Testis (tissue), 3 donors: ENCODE data around the gene MAMSTR. TPM values are rescaled to one million over a fixed set of nuclear protein-coding genes. Genes with fewer than 3 reads are reported as not detected.

ENCODE experiments used
- DNase-seq: peaks from one replicate; pipeline ENCODE4 v3.0.0-alpha.2; 2019
- H3K27ac ChIP-seq, 2 donors: fragments of 200-600 bp; sonication (generic); one replicate each; pipeline ENCODE4 v1.5.1; 2019
- H3K27me3 ChIP-seq: fragments of 200-600 bp; sonication (generic); one replicate; pipeline ENCODE4 v1.5.1; 2019
- H3K36me3 ChIP-seq: fragments of 200-600 bp; sonication (generic); one replicate; pipeline ENCODE4 v1.5.1; 2017; ENCODE audit warnings: low read depth; ENCODE audit errors: missing control alignments
- H3K4me1 ChIP-seq: fragments of 200-600 bp; sonication (generic); one replicate; pipeline ENCODE4 v1.5.1; 2019
- H3K4me3 ChIP-seq, 2 donors: fragments of 200-600 bp; sonication (generic); one replicate each; pipeline ENCODE4 v1.5.1; 2017 to 2019
- H3K9me3 ChIP-seq: fragments of 200-600 bp; sonication (generic); one replicate; pipeline ENCODE4 v1.5.1; 2017
- CTCF ChIP-seq, 3 experiments: fragments of 450-650 bp in 2 of 3; fragments of 200-600 bp in 1 of 3; sonication (generic) in 1 of 3; IDR thresholded peaks; one replicate each; pipeline ENCODE4 v1.5.1; 2016 to 2019; ENCODE audit warnings: antibody characterized with exemption in 3 of 3, mild to moderate bottlenecking in 2 of 3, moderate library complexity in 1 of 3
- POLR2A ChIP-seq: fragments of 450-650 bp; IDR thresholded peaks from one replicate; pipeline ENCODE4 v1.6.1; 2017; ENCODE audit warnings: antibody characterized with exemption, mild to moderate bottlenecking, moderate library complexity
- WGBS, 2 donors: methylation state at CpG; one replicate each; pipeline ENCODE4 v1.1.5; 2018; 5-methylcytosine and 5-hydroxymethylcytosine counted together
- intact Hi-C: fragments of 100-400 bp; cut with DNase I; formaldehyde crosslinking; loops from one replicate; pipeline ENCODE4 v1.15.1; 2023; ENCODE audit warnings: low total_unique reads
- polyA plus RNA-seq: library from polyadenylated mRNA; stranded (reverse); fragments of 350-450 nt; fragmentation: Illumina TruSeq; extraction: RNeasy Lipid Tissue Mini Kit (QIAGEN cat#74804); gene quantifications from one replicate; pipeline ENCODE4 v1.2.3, GENCODE V29; 2014; ENCODE audit warnings: low read depth, low replicate concordance; ENCODE audit not compliant: insufficient read depth
- total RNA-seq, 2 donors: library from RNA; depleted of rRNA; stranded (reverse); fragments of >200 nt; gene quantifications; one replicate each; pipeline ENCODE4 v1.2.3, GENCODE V29; 2016

The MAMSTR gene
- total and polyA plus RNA-seq, 3 donors from 2014 or later, result 15.0 to 21.8 (median 21.8) TPM

- no peaks in the 10 kb centered on the region for H3K36me3 ChIP-seq
- WGBS, 2 donors, result 50 to 59% methylated on average over 11 of the region's 11 CpGs
- peaks cover 16% of the 10 kb centered on the region for H3K4me1 ChIP-seq
- no peak overlapping the region for H3K4me3 ChIP-seq
- H3K27me3 ChIP-seq, result no peaks in the 10 kb centered on the region
- peak; percentile 65 for DNase-seq
- H3K27ac ChIP-seq, result peak overlapping the region; percentile 53 to 90
- H3K9me3 ChIP-seq, result no peaks in the 10 kb centered on the region
- intact Hi-C loops, result no loop called here
- TF ChIP-seq CTCF (IDR thresholded peaks at IDR 0.05) (no peak), POLR2A (no peak)
Measured at GRCh38 chr19:48724796-48725753, 5.5 kb upstream of the MAMSTR start.

GRCh38 chr19:48722196-48722708, 2.7 kb upstream of the MAMSTR start:
- H3K4me3 ChIP-seq, result no peak overlapping the region
- no peaks in the 10 kb centered on the region for H3K9me3 ChIP-seq
- intact Hi-C loops, result no loop called here
- DNase-seq, result no peak
- no peak for TF ChIP-seq POLR2A
- TF ChIP-seq CTCF (IDR thresholded peaks at IDR 0.05), result no peak
- no peak overlapping the region for H3K27ac ChIP-seq
- H3K27me3 ChIP-seq, result no peaks in the 10 kb centered on the region
- peaks cover 36% of the 10 kb centered on the region for H3K4me1 ChIP-seq
- H3K36me3 ChIP-seq, result no peaks in the 10 kb centered on the region
- 74 to 83% methylated on average over 11 of the region's 11 CpGs for WGBS, 2 donors

- 4 to 12% methylated on average over 32 to 41 of the region's 42 CpGs for WGBS, 2 donors
- peak overlapping the region; percentile 29 to 87 for H3K27ac ChIP-seq
- intact Hi-C loops, result no loop called here
- no peaks in the 10 kb centered on the region for H3K9me3 ChIP-seq
- DNase-seq, result peak; percentile 100
- no peaks in the 10 kb centered on the region for H3K27me3 ChIP-seq
- H3K4me3 ChIP-seq, result peak overlapping the region; percentile 51 to 58
- no peaks in the 10 kb centered on the region for H3K36me3 ChIP-seq
- TF ChIP-seq POLR2A (no peak), CTCF (IDR thresholded peaks at IDR 0.05) (no peak)
- H3K4me1 ChIP-seq, result peaks cover 46% of the 10 kb centered on the region
Measured at GRCh38 chr19:48720613-48721296, 1.2 kb upstream of the MAMSTR start.

- H3K27me3 ChIP-seq, result no peaks in the 10 kb centered on the region
- DNase-seq, result no peak
- no peaks in the 10 kb centered on the region for H3K9me3 ChIP-seq
- peaks cover 47% of the 10 kb centered on the region for H3K4me1 ChIP-seq
- 3 to 14% methylated on average over 11 to 12 of the region's 12 CpGs for WGBS, 2 donors
- H3K27ac ChIP-seq, result peak overlapping the region; percentile 29 to 87
- no peak for TF ChIP-seq CTCF (IDR thresholded peaks at IDR 0.05)
- TF ChIP-seq POLR2A, result no peak
- no peaks in the 10 kb centered on the region for H3K36me3 ChIP-seq
- H3K4me3 ChIP-seq, result peak overlapping the region; percentile 51 to 58
- intact Hi-C loops, result no loop called here
Measured at GRCh38 chr19:48720251-48720612, 707 bp upstream of the MAMSTR start.
